ENCODE measurements around the gene CDCA8. TPM values are rescaled to one million over a fixed set of nuclear protein-coding genes. Genes with fewer than 3 reads are reported as not detected.

The CDCA8 gene
- total and polyA plus RNA-seq, 3 experiments from 2014 or later: 2.4 to 39.6 (median 37.4) TPM

DNA sequence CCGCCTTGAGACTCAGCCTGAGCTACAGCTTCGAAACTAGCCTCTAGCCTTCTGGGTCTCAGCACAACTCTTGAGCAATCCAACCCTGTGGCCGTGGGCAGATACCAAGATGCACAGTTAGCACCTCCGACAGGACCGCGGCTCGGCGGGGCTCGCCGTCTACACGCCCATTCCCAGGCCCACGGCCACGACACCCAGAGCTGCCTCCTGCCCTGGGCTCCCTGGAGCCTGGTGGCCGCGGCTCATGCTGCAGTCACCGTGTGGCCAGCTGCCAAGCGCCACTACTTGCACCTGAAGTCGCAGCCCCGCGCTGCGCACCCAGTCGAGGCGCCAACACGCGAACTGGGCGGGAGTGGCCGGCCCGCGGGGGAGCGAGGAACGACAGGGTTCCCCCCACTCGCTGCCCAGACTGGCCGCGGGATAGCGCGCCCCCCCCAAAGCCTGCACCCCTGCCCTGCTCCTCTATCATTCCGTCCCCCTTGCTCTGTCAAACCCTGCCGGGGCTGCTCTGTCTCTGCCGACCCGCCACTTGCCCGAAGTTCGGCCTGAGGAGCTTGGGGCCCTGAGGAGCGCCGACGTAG is 729 bp upstream of the CDCA8 start:
- Histone ChIP-seq H3K9me3 (ENCODE audit: low read length) (no peaks in the 10 kb centered on the region), H3K4me1 (ENCODE audit: insufficient read depth, low read length) (peaks cover 28% of the 10 kb centered on the region), H3K27me3 (ENCODE audit: insufficient read depth, low read length, poor library complexity, severe bottlenecking) (no peaks in the 10 kb centered on the region), H3K36me3 (ENCODE audit: insufficient read depth, low read length) (no peaks in the 10 kb centered on the region), H3K27ac (ENCODE audit: low read depth, low read length) (peak overlapping the region; percentile 79), H3K4me3 (ENCODE audit: low read length) (peak overlapping the region; percentile 84)
- Mint-ChIP-seq H3K4me1 (peaks cover 36 to 46% (median 38%) of the 10 kb centered on the region in 3 donors), H3K27ac (peak overlapping the region; percentile 50 to 96 (median 90)), H3K9me3 (no peaks in the 10 kb centered on the region), H3K27me3 (no peaks in the 10 kb centered on the region), H3K36me3 (peaks cover 0 to 24% (median 1%) of the 10 kb centered on the region in 3 donors), H3K4me3 (peak overlapping the region; percentile 91 to 99 (median 94))
- POLR2A ChIA-PET: interaction anchor here (0.9 to 1.5 kb wide), 3 partner anchors 138 to 213 kb away, joined by 3 to 6 read pairs (median 5); partner anchors contain the start of gene SNIP1
- CTCF ChIA-PET: interaction anchor here (1.1 to 2.2 kb wide), 6 partner anchors 9 to 205 kb away, joined by 3 to 7 read pairs (median 3); partner anchors contain the start of genes C1orf122 and YRDC
- peak in 3 of 5 donors; percentile 12 to 51 (median 13) for DNase-seq

DNA sequence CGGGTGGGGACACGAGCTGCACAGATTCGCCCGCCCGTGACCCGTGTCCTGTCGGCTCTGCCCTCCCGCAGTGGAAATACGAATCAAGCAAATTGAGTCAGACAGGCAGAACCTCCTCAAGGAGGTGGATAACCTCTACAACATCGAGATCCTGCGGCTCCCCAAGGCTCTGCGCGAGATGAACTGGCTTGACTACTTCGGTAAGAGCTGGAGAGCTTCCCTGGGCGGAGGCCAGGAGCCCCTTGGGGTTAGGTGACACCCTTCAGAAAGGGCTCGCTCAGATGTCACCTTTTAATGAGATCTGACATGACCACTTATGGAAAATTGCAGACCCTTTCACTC is 489 bp downstream of the CDCA8 start:
- Mint-ChIP-seq H3K4me1 (peaks cover 38 to 47% (median 38%) of the 10 kb centered on the region in 3 donors), H3K9me3 (no peaks in the 10 kb centered on the region), H3K27ac (peak overlapping the region in 4 of 8 donors; percentile 12 to 95 (median 75)), H3K36me3 (peaks cover 0 to 20% (median 1%) of the 10 kb centered on the region in 3 donors), H3K4me3 (peak overlapping the region; percentile 91 to 99 (median 94)), H3K27me3 (no peaks in the 10 kb centered on the region)
- DNase-seq: no peak
- ChIA-PET CTCF (interaction anchor here (0.9 to 2.0 kb wide), 5 partner anchors 10 to 205 kb away, joined by 3 to 7 read pairs (median 5); partner anchors contain the start of gene MTF1), POLR2A (interaction anchor here (0.9 kb wide), 1 partner anchor 114 kb away, joined by 3 read pairs; no protein-coding TSS in a partner anchor)
- Histone ChIP-seq H3K9me3 (ENCODE audit: low read length) (no peaks in the 10 kb centered on the region), H3K27ac (ENCODE audit: low read depth, low read length) (peak overlapping the region; percentile 79), H3K27me3 (ENCODE audit: insufficient read depth, low read length, poor library complexity, severe bottlenecking) (no peaks in the 10 kb centered on the region), H3K4me3 (ENCODE audit: low read length) (peak overlapping the region; percentile 84), H3K4me1 (ENCODE audit: insufficient read depth, low read length) (peaks cover 28% of the 10 kb centered on the region), H3K36me3 (ENCODE audit: insufficient read depth, low read length) (no peaks in the 10 kb centered on the region)

DNA sequence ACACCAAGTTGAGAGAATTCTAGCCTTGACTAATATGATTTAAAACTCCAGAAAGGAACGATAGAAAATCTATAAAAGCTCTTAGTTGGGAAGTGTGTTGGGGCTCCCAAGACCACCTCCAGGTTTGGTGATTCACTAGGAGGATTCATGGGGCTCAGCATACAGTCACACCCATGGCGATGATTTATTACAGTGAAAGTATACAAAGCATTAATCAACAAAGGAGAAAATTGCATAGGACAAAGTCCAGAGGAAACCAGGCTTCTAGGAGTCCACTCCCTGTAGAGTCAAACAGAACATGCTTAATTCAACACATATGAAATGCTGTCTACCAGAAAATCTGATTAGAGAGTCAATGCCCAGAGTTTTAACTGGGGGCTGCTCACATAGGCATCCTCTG is 4.8 kb downstream of the CDCA8 start:
- Histone ChIP-seq H3K36me3 (ENCODE audit: insufficient read depth, low read length) (no peaks in the 10 kb centered on the region), H3K9me3 (ENCODE audit: low read length) (no peaks in the 10 kb centered on the region), H3K27me3 (ENCODE audit: insufficient read depth, low read length, poor library complexity, severe bottlenecking) (no peaks in the 10 kb centered on the region), H3K4me1 (ENCODE audit: insufficient read depth, low read length) (no peaks in the 10 kb centered on the region), H3K4me3 (ENCODE audit: low read length) (no peak overlapping the region), H3K27ac (ENCODE audit: low read depth, low read length) (no peak overlapping the region)
- Mint-ChIP-seq H3K27ac (no peak overlapping the region), H3K9me3 (no peaks in the 10 kb centered on the region), H3K4me1 (peaks cover 18 to 27% (median 22%) of the 10 kb centered on the region in 3 donors), H3K4me3 (no peak overlapping the region), H3K27me3 (no peaks in the 10 kb centered on the region), H3K36me3 (peaks cover 0 to 4% (median 2%) of the 10 kb centered on the region in 3 donors)
- no peak for DNase-seq
- ChIA-PET POLR2A (no interaction called here), CTCF (no interaction called here)

DNA sequence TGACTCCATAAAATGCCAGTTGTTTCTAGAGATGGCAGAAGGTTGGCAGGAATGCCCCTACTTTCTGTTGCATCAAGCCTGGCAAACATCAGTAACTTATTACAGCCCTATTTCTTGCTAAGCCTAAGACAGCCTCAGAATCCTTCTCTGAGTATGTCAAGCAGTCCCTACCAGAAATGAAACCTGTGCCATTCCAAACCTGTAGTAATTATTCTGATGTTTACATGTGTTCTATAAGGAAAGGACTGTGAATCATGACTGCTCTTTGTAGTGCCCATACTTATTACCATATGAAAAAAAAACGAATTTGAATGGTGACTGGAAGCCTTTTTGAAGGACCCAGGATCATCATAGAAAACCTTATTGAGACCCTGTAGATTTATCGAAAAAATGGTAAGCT is 5.4 kb downstream of the CDCA8 start:
- POLR2A ChIA-PET: no interaction called here

DNA sequence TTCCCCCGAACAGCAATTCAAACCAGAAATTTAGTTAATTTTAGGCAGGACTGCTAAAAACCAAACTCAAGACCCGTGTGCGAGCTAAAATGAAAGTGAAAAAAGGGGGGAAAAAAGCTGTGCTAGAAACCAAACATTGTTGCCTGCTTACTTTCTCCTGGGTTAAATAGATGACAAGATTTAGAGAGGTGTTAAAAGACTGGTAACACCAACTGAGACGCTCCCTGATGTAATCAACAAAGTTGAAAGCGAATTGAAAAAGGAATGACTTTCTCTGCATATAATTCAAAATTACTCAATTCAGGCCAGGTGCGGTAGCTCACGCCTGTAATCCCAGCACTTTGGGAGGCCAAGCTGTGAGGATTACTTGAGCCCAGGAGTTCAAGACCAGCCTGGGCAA is 6.8 kb downstream of the CDCA8 start:
- peak overlapping the region; percentile 84 to 93 (median 88) for H3K27ac Mint-ChIP-seq
- H3K27ac ChIP-seq (ENCODE audit: low read depth, low read length): no peak overlapping the region
- H3K9me3 Mint-ChIP-seq: no peaks in the 10 kb centered on the region
- CTCF ChIA-PET: no interaction called here
- peak overlapping the region; percentile 58 to 88 (median 75) for H3K4me3 Mint-ChIP-seq
- no peaks in the 10 kb centered on the region for H3K9me3 ChIP-seq (ENCODE audit: low read length)
- no peaks in the 10 kb centered on the region for H3K36me3 ChIP-seq (ENCODE audit: insufficient read depth, low read length)
- no peaks in the 10 kb centered on the region for H3K4me1 ChIP-seq (ENCODE audit: insufficient read depth, low read length)
- H3K36me3 Mint-ChIP-seq: peaks cover 0 to 4% (median 2%) of the 10 kb centered on the region in 3 donors
- no peak for DNase-seq
- no peaks in the 10 kb centered on the region for H3K27me3 Mint-ChIP-seq
- POLR2A ChIA-PET: no interaction called here
- no peak overlapping the region for H3K4me3 ChIP-seq (ENCODE audit: low read length)
- peaks cover 13 to 22% (median 19%) of the 10 kb centered on the region in 3 donors for H3K4me1 Mint-ChIP-seq
- H3K27me3 ChIP-seq (ENCODE audit: insufficient read depth, low read length, poor library complexity, severe bottlenecking): no peaks in the 10 kb centered on the region

More for the DNA sequence above, 5.4 kb downstream of the CDCA8 start:
- DNase-seq: no peak
- peak overlapping the region in 1 of 7 donors; percentile 5 for H3K4me3 Mint-ChIP-seq
- peaks cover 0 to 4% (median 2%) of the 10 kb centered on the region in 3 donors for H3K36me3 Mint-ChIP-seq
- H3K27me3 Mint-ChIP-seq: no peaks in the 10 kb centered on the region
- Histone ChIP-seq H3K9me3 (ENCODE audit: low read length) (no peaks in the 10 kb centered on the region), H3K4me1 (ENCODE audit: insufficient read depth, low read length) (no peaks in the 10 kb centered on the region), H3K4me3 (ENCODE audit: low read length) (no peak overlapping the region), H3K27me3 (ENCODE audit: insufficient read depth, low read length, poor library complexity, severe bottlenecking) (no peaks in the 10 kb centered on the region), H3K27ac (ENCODE audit: low read depth, low read length) (no peak overlapping the region), H3K36me3 (ENCODE audit: insufficient read depth, low read length) (no peaks in the 10 kb centered on the region)
- peaks cover 13 to 22% (median 21%) of the 10 kb centered on the region in 3 donors for H3K4me1 Mint-ChIP-seq
- peak overlapping the region in 4 of 8 donors; percentile 15 to 79 (median 42) for H3K27ac Mint-ChIP-seq
- no peaks in the 10 kb centered on the region for H3K9me3 Mint-ChIP-seq
- CTCF ChIA-PET: no interaction called here

DNA sequence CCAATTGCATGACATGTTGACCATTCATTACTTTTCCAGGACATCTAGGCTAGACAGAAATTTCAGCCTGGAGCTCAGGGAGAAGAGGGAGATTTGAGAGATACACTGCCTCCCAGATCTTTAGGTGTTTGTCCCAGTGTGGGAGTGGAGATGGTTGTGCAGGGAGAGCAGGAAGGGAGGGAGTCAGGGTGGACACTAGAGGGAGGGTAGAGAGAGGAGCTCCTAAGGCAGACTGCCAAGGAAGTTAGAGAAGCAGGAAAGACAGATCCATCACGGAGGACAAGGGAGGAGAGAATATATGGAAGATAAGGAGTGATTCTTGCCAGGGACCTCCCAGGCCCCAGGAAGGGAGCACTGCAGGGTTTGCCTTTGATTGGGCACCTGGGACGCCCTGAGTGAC is 8.7 kb downstream of the CDCA8 start:
- Mint-ChIP-seq H3K4me1 (peaks cover 12 to 22% (median 19%) of the 10 kb centered on the region in 3 donors), H3K27ac (peak overlapping the region in 1 of 8 donors; percentile 2), H3K36me3 (peaks cover 0 to 4% (median 4%) of the 10 kb centered on the region in 3 donors), H3K9me3 (no peaks in the 10 kb centered on the region), H3K27me3 (no peaks in the 10 kb centered on the region), H3K4me3 (no peak overlapping the region)
- ChIA-PET POLR2A (no interaction called here), CTCF (no interaction called here)
- Histone ChIP-seq H3K36me3 (ENCODE audit: insufficient read depth, low read length) (no peaks in the 10 kb centered on the region), H3K9me3 (ENCODE audit: low read length) (no peaks in the 10 kb centered on the region), H3K4me3 (ENCODE audit: low read length) (no peak overlapping the region), H3K4me1 (ENCODE audit: insufficient read depth, low read length) (no peaks in the 10 kb centered on the region), H3K27me3 (ENCODE audit: insufficient read depth, low read length, poor library complexity, severe bottlenecking) (no peaks in the 10 kb centered on the region), H3K27ac (ENCODE audit: low read depth, low read length) (no peak overlapping the region)
- DNase-seq: no peak

DNA sequence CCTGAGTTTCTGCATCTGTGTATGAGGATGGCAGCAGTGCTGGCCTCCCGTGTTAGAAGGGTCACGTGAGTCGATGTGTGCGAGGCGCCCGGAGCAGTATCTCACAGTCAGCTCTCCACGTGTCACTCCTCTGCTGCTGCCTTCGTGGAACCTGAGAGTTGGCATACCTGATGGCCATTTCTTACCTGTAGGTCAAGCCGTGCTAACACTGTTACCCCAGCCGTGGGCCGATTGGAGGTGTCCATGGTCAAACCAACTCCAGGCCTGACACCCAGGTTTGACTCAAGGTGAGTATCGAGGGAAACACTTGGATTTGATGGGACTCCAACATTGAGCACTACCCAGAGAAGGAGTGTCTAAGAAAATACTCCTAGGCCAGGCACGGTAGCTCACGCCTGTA is 10.7 kb downstream of the CDCA8 start:
- Mint-ChIP-seq H3K9me3 (no peaks in the 10 kb centered on the region), H3K36me3 (peaks cover 0 to 10% (median 6%) of the 10 kb centered on the region in 3 donors), H3K4me1 (peaks cover 9 to 18% (median 15%) of the 10 kb centered on the region in 3 donors), H3K4me3 (no peak overlapping the region), H3K27ac (no peak overlapping the region), H3K27me3 (no peaks in the 10 kb centered on the region)
- ChIA-PET POLR2A (no interaction called here), CTCF (no interaction called here)
- Histone ChIP-seq H3K27me3 (ENCODE audit: insufficient read depth, low read length, poor library complexity, severe bottlenecking) (no peaks in the 10 kb centered on the region), H3K4me3 (ENCODE audit: low read length) (no peak overlapping the region), H3K4me1 (ENCODE audit: insufficient read depth, low read length) (no peaks in the 10 kb centered on the region), H3K27ac (ENCODE audit: low read depth, low read length) (no peak overlapping the region), H3K36me3 (ENCODE audit: insufficient read depth, low read length) (no peaks in the 10 kb centered on the region), H3K9me3 (ENCODE audit: low read length) (no peaks in the 10 kb centered on the region)
- DNase-seq: no peak

DNA sequence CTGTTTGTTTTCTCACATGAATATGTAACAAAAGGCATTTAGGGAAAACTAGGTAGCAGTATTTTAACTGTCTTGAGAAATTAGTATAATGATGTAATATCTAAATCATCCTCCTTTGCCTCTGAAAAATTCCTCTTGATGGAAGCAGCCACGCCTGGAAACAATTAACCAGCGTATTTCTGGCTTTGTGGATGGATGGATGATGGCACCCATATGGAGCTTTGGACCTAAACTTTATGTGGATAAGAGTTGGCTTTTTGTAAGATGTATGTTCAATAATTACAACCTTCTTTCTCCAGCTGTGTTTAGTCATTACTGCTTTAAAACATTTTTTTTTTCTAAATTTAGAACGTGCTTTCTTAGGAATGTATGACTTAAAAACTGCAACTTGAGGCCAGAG is 12.7 kb downstream of the CDCA8 start:
- POLR2A ChIA-PET: no interaction called here

More for the DNA sequence above, 12.7 kb downstream of the CDCA8 start:
- H3K9me3 ChIP-seq (ENCODE audit: low read length): no peaks in the 10 kb centered on the region
- CTCF ChIA-PET: no interaction called here
- no peaks in the 10 kb centered on the region for H3K27me3 ChIP-seq (ENCODE audit: insufficient read depth, low read length, poor library complexity, severe bottlenecking)
- H3K27ac Mint-ChIP-seq: no peak overlapping the region
- H3K4me1 ChIP-seq (ENCODE audit: insufficient read depth, low read length): no peaks in the 10 kb centered on the region
- H3K4me1 Mint-ChIP-seq: peaks cover 0 to under 1% (median under 1%) of the 10 kb centered on the region in 3 donors
- H3K4me3 ChIP-seq (ENCODE audit: low read length): no peak overlapping the region
- DNase-seq: no peak
- H3K4me3 Mint-ChIP-seq: no peak overlapping the region
- no peaks in the 10 kb centered on the region for H3K9me3 Mint-ChIP-seq
- no peak overlapping the region for H3K27ac ChIP-seq (ENCODE audit: low read depth, low read length)
- H3K36me3 Mint-ChIP-seq: peaks cover 0 to 22% (median 6%) of the 10 kb centered on the region in 3 donors
- no peaks in the 10 kb centered on the region for H3K27me3 Mint-ChIP-seq
- peaks cover 6% of the 10 kb centered on the region for H3K36me3 ChIP-seq (ENCODE audit: insufficient read depth, low read length)
